GM12892 (cell line): ENCODE results near the gene ZCCHC4.

Experiments
- POLR2A ChIP-seq: IDR thresholded peaks from 2 replicates; pipeline ENCODE4 v1.6.1; 2011; ENCODE audit warnings: low read depth, low read length, control low read depth
- POLR2AphosphoS5 ChIP-seq: IDR thresholded peaks from 2 replicates; pipeline ENCODE4 v1.6.1; 2011; ENCODE audit warnings: low read depth, low read length, control low read depth
- TAF1 ChIP-seq: IDR thresholded peaks from 2 replicates; pipeline ENCODE4 v1.6.1; 2011; ENCODE audit warnings: low read depth, mild to moderate bottlenecking, control low read depth, low read length, borderline replicate concordance

DNA sequence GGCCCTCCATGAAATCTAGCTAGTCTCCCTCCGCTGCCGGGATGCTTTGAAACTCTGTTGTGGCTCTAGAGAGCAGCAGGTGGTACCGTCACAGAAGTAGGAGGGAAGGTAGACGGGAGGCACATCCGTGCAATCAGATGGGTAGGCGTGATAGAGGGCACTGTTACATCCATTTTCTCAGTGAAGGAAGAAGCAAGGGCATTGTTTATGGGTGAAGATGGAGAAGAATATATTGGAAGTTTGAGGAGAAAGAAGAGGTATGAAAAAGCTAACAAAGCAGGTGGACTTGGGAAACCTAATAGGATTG, 65.8 kb downstream of the ZCCHC4 start:
- TF ChIP-seq POLR2A (no peak), TAF1 (no peak), POLR2AphosphoS5 (no peak)
